Sigmoid colon (tissue), 7 donors: ENCODE measurements around the gene CTBS. TPM values are rescaled to one million over a fixed set of nuclear protein-coding genes. Genes with fewer than 3 reads are reported as not detected.
"Not testable (repeated sequence)": the region's sequence is repeated elsewhere in the genome, so short reads cannot be mapped to it uniquely, and the experiment has no call there.

ENCODE experiments used
- DNase-seq: peaks from one replicate; pipeline ENCODE4 v3.0.0-alpha.2; 2019
- H3K27ac ChIP-seq, 4 donors: fragments of 200-600 bp; sonication (generic); one replicate each; pipeline ENCODE4 v1.5.1; 2016 to 2019; ENCODE audit warnings: mild to moderate bottlenecking in 1 of 4
- H3K27me3 ChIP-seq, 3 donors: fragments of 200-600 bp; sonication (generic); one replicate each; pipeline ENCODE4 v1.5.1; 2019; ENCODE audit warnings: mild to moderate bottlenecking in 1 of 3
- H3K36me3 ChIP-seq, 4 donors: fragments of 200-600 bp; sonication (generic); one replicate each; pipeline ENCODE4 v1.5.1; 2016 to 2019
- H3K4me1 ChIP-seq, 4 donors: fragments of 200-600 bp; sonication (generic); one replicate each; pipeline ENCODE4 v1.5.1; 2017 to 2019
- H3K4me3 ChIP-seq, 4 donors: fragments of 200-600 bp; sonication (generic); one replicate each; pipeline ENCODE4 v1.5.1; 2017 to 2019; ENCODE audit warnings: mild to moderate bottlenecking in 2 of 4, moderate library complexity in 1 of 4
- H3K9me3 ChIP-seq, 4 donors: fragments of 200-600 bp in 3 of 4; sonication (generic) in 3 of 4; one replicate each; pipeline versions ENCODE4 v1.5.1 to v1.6.1; 2013 to 2019
- CTCF ChIP-seq, 4 experiments: fragments of 450-650 bp in 3 of 4; fragments of 200-600 bp in 1 of 4; IDR thresholded peaks; one replicate each; pipeline ENCODE4 v1.5.1; 2016 to 2019; ENCODE audit warnings: antibody characterized with exemption in 4 of 4, mild to moderate bottlenecking in 3 of 4, moderate library complexity in 2 of 4
- EP300 ChIP-seq, 4 donors: sonication (generic); formaldehyde crosslinking; IDR thresholded peaks; one replicate each; pipeline ENCODE4 v1.6.1; 2017; ENCODE audit warnings: antibody characterized with exemption in 4 of 4
- POLR2A ChIP-seq, 2 donors: fragments of 450-650 bp; IDR thresholded peaks; one replicate each; pipeline ENCODE4 v1.6.1; 2016; ENCODE audit warnings: antibody characterized with exemption in 2 of 2, mild to moderate bottlenecking in 2 of 2, moderate library complexity in 2 of 2
- POLR2AphosphoS5 ChIP-seq, 4 donors: sonication (generic); formaldehyde crosslinking; IDR thresholded peaks; one replicate each; pipeline ENCODE4 v1.6.1; 2017; ENCODE audit warnings: antibody characterized with exemption in 4 of 4
- WGBS, 2 donors: extraction: QIAGEN DNeasy Blood & Tissue Kit; methylation state at CpG; one replicate each; pipeline ENCODE4 v1.1.7; 2013; 5-methylcytosine and 5-hydroxymethylcytosine counted together
- intact Hi-C: fragments of 100-400 bp; cut with DNase I; formaldehyde crosslinking; loops from one replicate; pipeline ENCODE4 v1.15.1; 2023
- polyA plus RNA-seq, 3 donors: library from polyadenylated mRNA; stranded (reverse); fragments of 200-250 nt; gene quantifications; one replicate each; pipeline ENCODE4 v1.2.3, GENCODE V29; 2013
- total RNA-seq, 4 donors: library from RNA; depleted of rRNA; stranded (reverse); fragments of >200 nt; gene quantifications; one replicate each; pipeline ENCODE4 v1.1.0, GENCODE V29; 2016
- donor health status: healthy with polysubstance abuse.
- donor health status: Bipolar disorder and iron deficiency.
- donor health status: healthy.

CTBS gene
- total and polyA plus RNA-seq, 7 donors: 8.3 to 20.1 (median 12.6) TPM

- intact Hi-C loops: no loop called here
- Histone ChIP-seq H3K9me3 (no peaks in the 10 kb centered on the region), H3K4me1 (peaks cover 0 to 13% (median 5%) of the 10 kb centered on the region in 4 donors), H3K36me3 (no peaks in the 10 kb centered on the region), H3K4me3 (no peak overlapping the region), H3K27ac (no peak overlapping the region), H3K27me3 (no peaks in the 10 kb centered on the region)
- no peak for TF ChIP-seq CTCF (IDR thresholded peaks at IDR 0.05)
- no peak for TF ChIP-seq POLR2AphosphoS5 (IDR thresholded peaks at IDR 0.05)
- 67 to 84% methylated on average over 3 of the region's 3 CpGs for WGBS, 2 donors
- no peak for DNase-seq
Observed at GRCh38 chr1:84510668-84511067, 63.6 kb downstream of the CTBS start.

GRCh38 chr1:84510165-84510564, 64.1 kb downstream of the CTBS start:
- intact Hi-C loops: no loop called here
- TF ChIP-seq POLR2AphosphoS5 (IDR thresholded peaks at IDR 0.05) (no peak), POLR2A (IDR thresholded peaks at IDR 0.05) (no peak), EP300 (IDR thresholded peaks at IDR 0.05) (no peak), CTCF (IDR thresholded peaks at IDR 0.05) (no peak)
- no peak overlapping the region for H3K4me3 ChIP-seq
- H3K4me1 ChIP-seq: peaks cover 0 to 13% (median 5%) of the 10 kb centered on the region in 4 donors
- H3K27ac ChIP-seq: no peak overlapping the region
- no peaks in the 10 kb centered on the region for H3K36me3 ChIP-seq
- no peaks in the 10 kb centered on the region for H3K9me3 ChIP-seq
- WGBS, 2 donors: 49 to 97% methylated on average over 2 of the region's 2 CpGs
- H3K27me3 ChIP-seq: no peaks in the 10 kb centered on the region
- DNase-seq: no peak

- no peak for DNase-seq
- no peaks in the 10 kb centered on the region for H3K9me3 ChIP-seq
- intact Hi-C loops: no loop called here
Observed at GRCh38 chr1:84509029-84509428, 65.2 kb downstream of the CTBS start.

GRCh38 chr1:84508510-84508909, 65.7 kb downstream of the CTBS start:
- no peak for TF ChIP-seq CTCF (IDR thresholded peaks at IDR 0.05)
- no peak for TF ChIP-seq EP300 (IDR thresholded peaks at IDR 0.05)
- TF ChIP-seq POLR2A (IDR thresholded peaks at IDR 0.05): no peak
- no peak for TF ChIP-seq POLR2AphosphoS5 (IDR thresholded peaks at IDR 0.05)
- H3K9me3 ChIP-seq: no peaks in the 10 kb centered on the region
- no peak for DNase-seq
- H3K4me3 ChIP-seq: no peak overlapping the region
- no peaks in the 10 kb centered on the region for H3K27me3 ChIP-seq
- H3K4me1 ChIP-seq: peaks cover 0 to 28% (median 18%) of the 10 kb centered on the region in 4 donors
- no peak overlapping the region for H3K27ac ChIP-seq
- intact Hi-C loops: no loop called here
- H3K36me3 ChIP-seq: no peaks in the 10 kb centered on the region
- 99% methylated on average over 1 of the region's 1 CpG for whole genome bisulfite sequencing, 2 donors

More at GRCh38 chr1:84509029-84509428, 65.2 kb downstream of the CTBS start:
- Histone ChIP-seq H3K27ac (no peak overlapping the region), H3K27me3 (no peaks in the 10 kb centered on the region), H3K4me1 (peaks cover 0 to 23% (median 13%) of the 10 kb centered on the region in 4 donors), H3K4me3 (no peak overlapping the region), H3K36me3 (no peaks in the 10 kb centered on the region)
- TF ChIP-seq CTCF (IDR thresholded peaks at IDR 0.05) (no peak), EP300 (IDR thresholded peaks at IDR 0.05) (no peak), POLR2AphosphoS5 (IDR thresholded peaks at IDR 0.05) (no peak), POLR2A (IDR thresholded peaks at IDR 0.05) (no peak)
- 97 to 98% methylated on average over 4 of the region's 4 CpGs for WGBS, 2 donors

- not testable (repeated sequence) for H3K27ac ChIP-seq, H3K4me3 ChIP-seq, DNase-seq, H3K9me3 ChIP-seq, H3K27me3 ChIP-seq, H3K36me3 ChIP-seq
- 88 to 94% methylated on average over 14 of the region's 14 CpGs for WGBS, 2 donors
- H3K4me1 ChIP-seq: peaks cover 0 to 35% (median 25%) of the 10 kb centered on the region in 4 donors
- intact Hi-C loops: loop anchor here (2.0 kb wide), 3 partner anchors 33 to 183 kb away; partner anchors contain the start of genes CTBS and SSX2IP
Observed at GRCh38 chr1:84507887-84508286, 66.4 kb downstream of the CTBS start.
